ENCODE data around the gene CACNG1.
A peak's percentile ranks its signal among the peaks of the same experiment; 100 is the strongest.

Gene CACNG1

DNA sequence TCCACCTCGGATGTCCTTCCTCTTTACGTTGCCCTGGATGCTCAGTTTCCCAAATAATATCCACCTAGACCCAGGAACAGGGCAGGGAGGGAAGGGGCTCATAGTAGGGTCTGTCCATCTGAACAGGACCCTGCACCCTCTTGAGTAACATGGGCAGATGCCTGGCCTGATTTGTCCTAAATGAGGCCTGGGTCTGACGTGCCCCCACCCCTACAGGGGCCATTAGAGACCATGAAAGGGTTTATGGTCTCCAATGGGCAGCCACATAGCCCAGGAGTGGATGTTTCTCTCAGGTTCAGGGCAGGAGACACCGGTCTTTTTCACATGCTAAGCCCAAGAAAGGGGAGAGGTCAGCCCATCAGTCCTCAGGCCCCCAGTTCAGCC is 6.8 kb downstream of the CACNG1 start:
- Mint-ChIP-seq H3K4me1 (peaks cover 1% of the 10 kb centered on the region), H3K27me3 (peaks cover 1% of the 10 kb centered on the region), H3K9me3 (peaks cover 5% of the 10 kb centered on the region), H3K27ac (no peak overlapping the region), H3K36me3 (peaks cover 3% of the 10 kb centered on the region), H3K4me3 (no peak overlapping the region)
- DNase-seq (ENCODE audit: low spot score in 2 of 2) (no peak), ATAC-seq (ENCODE audit: low read depth) (no peak)

DNA sequence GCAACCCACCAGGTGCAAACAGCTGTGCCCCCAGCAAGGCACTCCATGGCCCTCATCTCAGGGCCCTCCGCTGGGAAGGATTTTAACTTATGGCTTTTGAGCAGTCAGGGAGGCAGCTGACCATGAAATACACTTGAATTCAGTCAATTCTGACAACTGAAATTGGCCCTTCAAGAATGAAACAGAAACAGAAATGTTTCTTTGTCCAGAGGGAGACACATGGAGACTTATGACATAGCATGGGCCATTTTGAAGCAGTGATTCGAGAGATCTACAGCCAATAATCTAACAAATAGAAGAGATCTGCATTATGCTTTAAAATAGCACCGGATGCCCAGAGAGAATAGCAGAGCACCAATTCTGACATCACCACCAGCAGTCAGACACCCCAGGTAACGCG is 7.5 kb downstream of the CACNG1 start:
- Mint-ChIP-seq H3K27me3 (no peaks in the 10 kb centered on the region), H3K27ac (no peak overlapping the region), H3K4me3 (no peak overlapping the region), H3K4me1 (peaks cover 8% of the 10 kb centered on the region), H3K9me3 (peaks cover 4% of the 10 kb centered on the region), H3K36me3 (peaks cover 2% of the 10 kb centered on the region)
- DNase-seq (ENCODE audit: low spot score in 2 of 2) = no peak
- no peak for ATAC-seq (ENCODE audit: low read depth)

DNA sequence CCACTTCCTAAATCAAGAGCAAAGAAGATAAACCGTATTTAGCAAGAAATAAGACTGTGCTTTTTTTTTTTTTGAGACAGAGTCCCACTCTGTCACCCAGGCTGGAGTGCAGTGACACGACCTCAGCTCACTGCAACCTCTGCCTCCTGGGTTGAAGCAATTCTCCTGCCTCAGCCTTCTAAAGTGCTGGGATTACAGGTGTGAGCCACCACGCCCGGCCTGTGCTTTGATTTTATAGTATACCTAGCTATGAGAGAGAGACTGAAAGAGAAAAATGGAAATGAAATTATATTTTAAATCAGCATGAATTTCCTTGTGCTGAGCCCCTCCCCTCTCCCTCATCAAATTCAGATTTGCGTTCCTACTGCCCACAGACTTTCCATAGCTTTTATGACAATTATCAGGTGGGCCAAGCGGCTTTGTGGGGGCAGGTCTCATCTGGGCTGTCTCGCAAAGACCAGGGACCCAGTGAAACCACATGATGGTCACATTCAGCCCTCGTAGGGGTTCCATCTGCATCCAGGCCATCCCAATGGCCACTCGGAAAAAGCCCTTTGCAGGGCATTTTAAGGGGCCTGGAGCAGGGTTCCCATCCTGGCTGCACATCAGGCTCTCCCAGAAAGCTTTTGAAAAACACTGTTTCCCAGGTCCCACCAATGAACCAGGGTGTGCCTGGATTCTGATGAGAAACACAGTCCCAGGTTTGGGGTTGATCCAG is 8.5 kb downstream of the CACNG1 start:
- Mint-ChIP-seq H3K9me3 (peaks cover 4% of the 10 kb centered on the region), H3K27me3 (no peaks in the 10 kb centered on the region), H3K4me1 (peaks cover 8% of the 10 kb centered on the region), H3K36me3 (peaks cover 2% of the 10 kb centered on the region), H3K4me3 (no peak overlapping the region), H3K27ac (no peak overlapping the region)
- ATAC-seq (ENCODE audit: low read depth) = no peak
- DNase-seq (ENCODE audit: low spot score in 2 of 2) = no peak

DNA sequence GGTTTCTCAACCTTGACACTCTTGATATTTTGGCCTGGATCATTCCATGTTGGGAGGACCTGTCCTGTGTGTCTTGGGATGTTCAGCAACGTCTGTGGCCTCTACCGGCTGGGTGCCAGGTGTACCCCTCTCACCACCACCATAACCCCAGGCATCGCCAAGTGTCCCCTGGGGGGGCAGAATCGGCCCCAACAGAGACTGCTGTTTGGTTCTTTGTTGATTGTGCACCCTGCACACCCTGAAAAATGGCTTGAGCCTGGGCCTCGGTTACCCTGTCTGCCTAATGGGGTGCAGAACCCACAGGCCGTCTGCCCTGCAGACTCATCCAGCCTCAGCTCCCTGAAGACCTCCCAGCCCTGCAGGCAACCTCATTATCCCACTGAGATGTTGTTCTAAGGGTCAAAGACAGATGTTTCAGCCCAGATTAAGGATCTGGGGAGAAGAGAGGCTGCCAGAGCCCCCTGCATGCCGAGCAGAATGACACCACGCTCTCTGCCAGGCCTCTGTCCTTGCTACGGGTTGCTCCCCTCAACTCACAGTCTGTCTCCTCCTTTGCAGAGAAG is 9.2 kb downstream of the CACNG1 start:
- H3K4me1 Mint-ChIP-seq = peaks cover 8% of the 10 kb centered on the region
- no peaks in the 10 kb centered on the region for H3K27me3 Mint-ChIP-seq
- no peak overlapping the region for H3K4me3 Mint-ChIP-seq
- DNase-seq (ENCODE audit: low spot score in 2 of 2) (no peak), ATAC-seq (ENCODE audit: low read depth) (no peak)
- no peak overlapping the region for H3K27ac Mint-ChIP-seq
- H3K36me3 Mint-ChIP-seq = peaks cover 2% of the 10 kb centered on the region
- H3K9me3 Mint-ChIP-seq = peaks cover 7% of the 10 kb centered on the region

DNA sequence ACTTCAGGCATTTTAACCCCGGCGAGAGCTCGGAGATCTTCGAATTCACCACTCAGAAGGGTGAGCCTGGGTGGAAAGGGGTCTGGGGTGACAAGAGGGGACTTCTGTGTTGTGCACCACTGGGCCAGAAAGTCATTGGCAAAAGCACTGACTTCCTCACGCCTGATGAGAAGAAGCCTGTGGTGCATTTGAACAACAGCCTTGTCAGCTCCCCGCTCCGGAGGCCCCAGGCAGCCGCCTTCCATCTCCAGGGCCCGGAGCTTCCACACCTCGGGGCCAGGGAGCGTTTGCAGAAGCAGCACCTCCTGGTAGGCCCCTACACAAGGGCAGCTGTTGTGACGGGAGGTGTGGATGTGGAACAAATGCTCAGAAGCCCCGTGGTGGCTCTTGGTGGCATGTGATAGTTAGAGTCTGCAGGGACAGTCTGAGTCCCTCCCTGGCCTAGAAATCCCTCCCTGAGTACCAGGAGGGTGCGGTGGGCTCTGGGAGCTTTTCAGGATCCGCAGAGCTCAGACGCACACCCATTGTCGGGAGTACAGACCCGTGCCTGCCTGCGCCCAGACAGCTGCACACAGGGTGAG is 9.7 kb downstream of the CACNG1 start:
- DNase-seq (ENCODE audit: low spot score in 2 of 2) (no peak), ATAC-seq (ENCODE audit: low read depth) (no peak)
- Mint-ChIP-seq H3K4me1 (peaks cover 8% of the 10 kb centered on the region), H3K27me3 (no peaks in the 10 kb centered on the region), H3K27ac (no peak overlapping the region), H3K4me3 (no peak overlapping the region), H3K9me3 (peaks cover 3% of the 10 kb centered on the region), H3K36me3 (no peaks in the 10 kb centered on the region)

DNA sequence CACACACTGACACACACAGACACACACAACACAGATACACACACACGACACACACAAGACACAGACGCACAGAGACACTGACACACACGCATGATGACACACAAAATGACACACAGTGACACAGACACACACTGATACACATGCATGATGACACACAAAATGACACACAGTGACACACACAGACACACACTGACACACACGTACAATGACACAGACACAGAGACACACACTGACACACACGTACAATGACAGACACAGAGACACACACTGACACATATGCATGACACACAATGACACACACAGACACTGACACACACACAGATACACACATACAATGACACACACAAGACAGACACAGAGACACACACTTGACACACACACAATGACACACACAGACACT is 10.3 kb downstream of the CACNG1 start:
- no peak overlapping the region for H3K4me3 Mint-ChIP-seq
- no peak overlapping the region for H3K27ac Mint-ChIP-seq
- peaks cover 8% of the 10 kb centered on the region for H3K4me1 Mint-ChIP-seq
- no peak for ATAC-seq (ENCODE audit: low read depth)
- no peaks in the 10 kb centered on the region for H3K27me3 Mint-ChIP-seq
- DNase-seq (ENCODE audit: low spot score in 2 of 2) = no peak
- H3K9me3 Mint-ChIP-seq = peaks cover 3% of the 10 kb centered on the region
- peaks cover 2% of the 10 kb centered on the region for H3K36me3 Mint-ChIP-seq

DNA sequence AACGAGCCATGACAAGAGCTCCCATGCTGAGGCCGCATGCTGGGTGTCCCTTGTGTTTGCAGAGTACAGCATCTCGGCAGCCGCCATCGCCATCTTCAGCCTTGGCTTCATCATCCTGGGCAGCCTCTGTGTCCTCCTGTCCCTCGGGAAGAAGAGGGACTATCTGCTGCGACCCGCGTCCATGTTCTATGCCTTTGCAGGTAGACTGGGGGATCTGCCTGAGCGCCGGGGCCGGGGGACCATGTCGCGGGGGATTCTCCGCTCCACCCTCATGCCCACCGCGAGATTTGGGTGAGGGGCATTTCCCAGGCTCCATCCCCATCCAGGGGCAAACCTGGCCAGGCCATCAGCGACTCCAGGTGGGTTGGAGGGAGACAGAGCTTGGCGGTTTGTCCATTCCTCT is 10.7 kb downstream of the CACNG1 start:
- no peak overlapping the region for H3K4me3 Mint-ChIP-seq
- peaks cover 2% of the 10 kb centered on the region for H3K36me3 Mint-ChIP-seq
- DNase-seq (ENCODE audit: low spot score in 2 of 2) = no peak
- no peak overlapping the region for H3K27ac Mint-ChIP-seq
- no peaks in the 10 kb centered on the region for H3K27me3 Mint-ChIP-seq
- H3K4me1 Mint-ChIP-seq = peaks cover 8% of the 10 kb centered on the region
- no peak for ATAC-seq (ENCODE audit: low read depth)
- peaks cover 3% of the 10 kb centered on the region for H3K9me3 Mint-ChIP-seq

DNA sequence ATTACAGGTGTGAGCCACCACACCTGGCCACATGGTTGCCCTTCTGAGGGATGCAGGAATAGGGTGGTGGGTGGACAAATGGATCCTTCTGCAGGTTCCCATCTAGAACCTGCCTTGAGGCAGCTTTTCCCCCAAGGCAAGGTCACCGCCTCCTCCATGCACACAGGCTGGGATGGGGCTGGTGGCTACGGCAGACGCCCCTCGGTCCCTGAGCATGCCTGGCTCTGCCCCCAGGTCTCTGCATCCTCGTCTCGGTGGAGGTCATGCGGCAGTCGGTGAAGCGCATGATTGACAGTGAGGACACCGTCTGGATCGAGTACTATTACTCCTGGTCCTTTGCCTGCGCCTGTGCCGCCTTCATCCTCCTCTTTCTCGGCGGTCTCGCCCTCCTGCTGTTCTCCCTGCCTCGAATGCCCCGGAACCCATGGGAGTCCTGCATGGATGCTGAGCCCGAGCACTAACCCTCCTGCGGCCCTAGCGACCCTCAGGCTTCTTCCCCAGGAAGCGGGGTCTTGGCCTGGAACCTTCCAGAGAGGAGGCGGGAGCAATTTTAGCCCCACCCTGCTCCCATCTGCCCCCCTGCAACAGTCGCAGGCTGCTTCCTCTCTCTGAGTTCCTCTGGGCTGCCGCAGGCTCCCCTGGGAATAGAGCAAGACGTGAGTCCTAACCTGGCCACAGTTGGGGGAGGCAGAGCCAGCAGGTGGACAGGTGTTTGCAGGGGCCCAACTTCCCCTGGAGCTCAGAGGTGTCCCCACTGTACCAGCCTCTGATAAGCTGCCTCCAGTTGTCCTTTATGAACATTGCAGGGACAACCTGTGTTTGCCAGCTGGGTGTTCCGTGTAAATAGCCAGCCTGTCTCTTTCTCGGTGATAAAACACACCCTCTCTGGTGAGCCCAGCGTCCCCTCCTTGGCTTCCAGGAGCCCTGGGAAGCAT is 11.7 kb downstream of the CACNG1 start:
- Mint-ChIP-seq H3K9me3 (peaks cover 3% of the 10 kb centered on the region), H3K27me3 (no peaks in the 10 kb centered on the region), H3K36me3 (peaks cover 9% of the 10 kb centered on the region), H3K4me3 (no peak overlapping the region), H3K27ac (peak overlapping the region; percentile 15), H3K4me1 (peaks cover 8% of the 10 kb centered on the region)
- ATAC-seq (ENCODE audit: low read depth) (peak; percentile 59), DNase-seq (ENCODE audit: low spot score in 2 of 2) (no peak)

DNA sequence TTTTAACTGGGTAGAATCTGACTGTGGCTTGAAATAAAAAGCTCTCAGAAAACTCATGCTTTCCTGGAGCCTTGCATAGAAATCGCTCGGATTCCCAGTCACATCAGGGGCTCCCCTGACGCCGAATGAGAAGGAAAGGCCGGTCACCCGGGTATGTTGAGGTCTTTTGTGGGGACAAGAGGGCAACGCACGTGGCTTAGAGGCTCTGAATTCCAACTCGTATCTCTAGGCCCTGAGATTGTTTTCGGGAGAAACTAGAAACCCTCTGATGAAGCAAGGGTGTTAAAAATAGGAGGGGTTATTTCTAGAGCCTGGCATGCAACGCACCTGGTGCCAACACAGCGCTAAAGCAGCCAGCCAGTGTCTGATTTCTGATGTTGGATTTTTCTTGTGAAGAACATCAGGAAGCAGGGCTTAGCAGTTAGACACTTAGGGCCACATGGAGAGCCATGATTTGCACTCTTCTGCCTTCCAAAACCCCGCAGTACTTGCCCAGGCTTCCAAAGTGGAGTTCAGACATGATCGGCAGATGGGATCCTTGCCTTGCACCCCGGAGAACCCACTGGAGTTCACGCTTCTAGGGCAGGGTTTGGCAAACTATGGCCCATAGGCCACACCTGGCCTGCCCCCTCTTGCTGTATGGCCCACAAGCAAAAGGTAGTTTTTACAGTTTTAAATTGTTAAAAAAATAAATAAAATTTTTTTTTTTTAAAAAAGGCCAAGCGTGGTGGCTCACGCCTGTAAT is 12.6 kb downstream of the CACNG1 start:
- Mint-ChIP-seq H3K4me3 (no peak overlapping the region), H3K27me3 (no peaks in the 10 kb centered on the region), H3K9me3 (peaks cover 3% of the 10 kb centered on the region), H3K4me1 (peaks cover 8% of the 10 kb centered on the region), H3K27ac (no peak overlapping the region), H3K36me3 (peaks cover 9% of the 10 kb centered on the region)
- no peak for ATAC-seq (ENCODE audit: low read depth)
- DNase-seq (ENCODE audit: low spot score in 2 of 2) = no peak

DNA sequence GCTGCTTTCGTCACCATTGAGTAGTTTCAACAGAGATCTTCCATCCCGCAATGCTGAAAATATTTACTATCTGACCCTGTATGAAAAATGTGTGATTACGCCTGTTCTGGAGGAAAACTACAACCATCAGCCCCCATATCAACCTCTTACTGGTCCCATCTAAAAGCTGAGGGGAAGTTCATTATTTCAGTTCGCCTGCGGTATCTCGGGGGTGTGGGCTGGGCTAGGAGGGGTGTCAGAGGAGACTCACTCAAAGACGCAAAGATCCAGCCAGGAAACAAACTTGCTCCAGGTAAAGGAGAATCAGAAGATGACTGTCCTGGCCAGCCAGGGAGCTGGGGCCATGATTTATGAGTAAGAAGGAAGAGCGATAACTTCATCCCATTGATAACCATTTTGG is 13.7 kb downstream of the CACNG1 start:
- H3K27me3 Mint-ChIP-seq = no peaks in the 10 kb centered on the region
- no peak for ATAC-seq (ENCODE audit: low read depth)
- no peak for DNase-seq (ENCODE audit: low spot score in 2 of 2)
- peaks cover 12% of the 10 kb centered on the region for H3K36me3 Mint-ChIP-seq
- no peak overlapping the region for H3K27ac Mint-ChIP-seq
- no peak overlapping the region for H3K4me3 Mint-ChIP-seq
- H3K9me3 Mint-ChIP-seq = peaks cover 5% of the 10 kb centered on the region
- H3K4me1 Mint-ChIP-seq = peaks cover 8% of the 10 kb centered on the region

DNA sequence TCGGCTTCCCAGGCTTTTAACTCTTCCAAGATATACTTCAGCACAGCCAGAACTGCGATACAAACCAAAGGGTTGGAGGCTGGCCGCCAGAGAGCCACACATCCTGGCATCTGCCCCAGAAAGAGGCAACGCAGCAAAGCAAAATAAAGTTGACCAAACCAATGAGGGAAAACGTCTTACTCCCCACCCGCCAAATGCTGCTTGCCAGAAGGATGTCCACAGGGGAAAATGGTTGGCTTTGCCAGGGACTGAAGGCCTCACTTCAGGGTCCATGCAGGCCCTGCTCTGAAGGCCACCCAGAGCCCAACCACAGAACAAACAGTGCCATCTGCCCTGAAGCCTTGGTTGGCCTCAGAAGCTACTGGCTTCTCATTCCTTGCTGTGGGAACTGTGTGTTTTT is 15.0 kb downstream of the CACNG1 start:
- Mint-ChIP-seq H3K9me3 (peaks cover 7% of the 10 kb centered on the region), H3K4me1 (peaks cover 8% of the 10 kb centered on the region), H3K27ac (no peak overlapping the region), H3K36me3 (peaks cover 14% of the 10 kb centered on the region), H3K27me3 (no peaks in the 10 kb centered on the region), H3K4me3 (no peak overlapping the region)
- DNase-seq (ENCODE audit: low spot score in 2 of 2) = no peak
- ATAC-seq (ENCODE audit: low read depth) = no peak

DNA sequence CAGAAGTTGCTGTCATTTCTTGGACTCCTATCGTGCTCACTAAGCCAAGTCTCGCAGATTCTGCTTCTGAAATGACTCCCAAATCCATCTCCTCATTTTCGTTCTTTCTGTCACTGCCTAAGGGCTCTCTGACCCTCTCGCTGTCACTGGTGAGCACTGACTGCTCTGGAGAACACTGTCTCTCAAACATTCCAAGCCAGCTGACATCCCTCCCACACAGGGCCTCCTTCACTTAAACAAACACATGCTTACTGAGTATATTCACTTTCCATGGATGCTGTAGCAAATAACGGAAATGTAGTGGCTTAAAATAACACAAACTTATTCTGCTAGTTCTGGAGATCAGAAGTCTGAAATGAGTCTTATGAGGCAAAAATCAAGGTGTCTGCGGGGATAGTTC is 18.8 kb downstream of the CACNG1 start:
- H3K4me3 Mint-ChIP-seq = no peak overlapping the region
- H3K36me3 Mint-ChIP-seq = peaks cover 17% of the 10 kb centered on the region
- no peaks in the 10 kb centered on the region for H3K4me1 Mint-ChIP-seq
- H3K27ac Mint-ChIP-seq = no peak overlapping the region
- no peak for ATAC-seq (ENCODE audit: low read depth)
- H3K27me3 Mint-ChIP-seq = no peaks in the 10 kb centered on the region
- peaks cover 5% of the 10 kb centered on the region for H3K9me3 Mint-ChIP-seq
- DNase-seq (ENCODE audit: low spot score in 2 of 2) = no peak

DNA sequence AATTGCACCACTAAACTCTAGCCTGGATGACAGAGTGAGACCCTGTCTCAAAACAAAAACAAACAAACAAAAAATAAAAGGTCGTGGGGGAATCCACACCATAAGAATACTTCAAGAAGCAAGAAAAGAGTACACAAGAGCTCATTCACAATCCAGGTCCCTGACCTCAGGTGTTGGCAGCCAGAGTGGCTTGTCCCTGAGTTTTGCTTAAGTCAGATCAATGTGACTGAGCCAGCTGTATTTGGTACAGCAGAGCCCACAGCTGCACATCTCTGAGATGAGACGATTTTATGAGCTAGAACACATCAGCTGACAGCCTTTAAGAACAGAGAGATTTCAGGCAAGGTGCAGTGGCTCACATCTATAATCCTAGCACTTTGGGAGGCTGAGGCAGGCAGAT is 22.4 kb downstream of the CACNG1 start:
- DNase-seq (ENCODE audit: low spot score in 2 of 2) (no peak), ATAC-seq (ENCODE audit: low read depth) (no peak)
- Mint-ChIP-seq H3K4me1 (no peaks in the 10 kb centered on the region), H3K4me3 (no peak overlapping the region), H3K27ac (no peak overlapping the region), H3K36me3 (peaks cover 15% of the 10 kb centered on the region), H3K27me3 (no peaks in the 10 kb centered on the region), H3K9me3 (peaks cover 4% of the 10 kb centered on the region)
